Measurements from ENCODE around the gene QKI. TPM values are rescaled to one million over a fixed set of nuclear protein-coding genes. Genes with fewer than 3 reads are reported as not detected.

Gene QKI
- total RNA-seq, 2 experiments from 2014 or later = 43.3 to 47.5 TPM

- intact Hi-C loops (cut with micrococcal nuclease) = no loop called here
These were observed 111.8 kb downstream of the QKI start for GRCh38 chr6:163526346-163526745.

GRCh38 chr6:163527291-163527690 is 112.8 kb downstream of the QKI start:
- H3K36me3 Mint-ChIP-seq (ENCODE audit: low read depth) = peaks cover 1% of the 10 kb centered on the region
- DNase-seq (no peak), ATAC-seq (no peak)
- H3K9me3 Mint-ChIP-seq = no peaks in the 10 kb centered on the region
- H3K27ac Mint-ChIP-seq = no peak overlapping the region
- H3K4me3 Mint-ChIP-seq = no peak overlapping the region
- no peak for TF ChIP-seq CTCF (IDR thresholded peaks at IDR 0.05)
- ChIA-PET POLR2A (no interaction called here), CTCF (no interaction called here)
- H3K27me3 Mint-ChIP-seq = no peaks in the 10 kb centered on the region
- intact Hi-C loops (cut with micrococcal nuclease) = no loop called here
- H3K4me1 Mint-ChIP-seq (ENCODE audit: low read depth) = peaks cover 38% of the 10 kb centered on the region

More at GRCh38 chr6:163526346-163526745, 111.8 kb downstream of the QKI start:
- ChIA-PET CTCF (no interaction called here), POLR2A (no interaction called here)
- no peaks in the 10 kb centered on the region for H3K9me3 Mint-ChIP-seq
- H3K27me3 Mint-ChIP-seq = no peaks in the 10 kb centered on the region
- H3K4me3 Mint-ChIP-seq = no peak overlapping the region
- no peak overlapping the region for H3K27ac Mint-ChIP-seq
- no peak for ATAC-seq
- TF ChIP-seq CTCF (IDR thresholded peaks at IDR 0.05) = no peak
- H3K36me3 Mint-ChIP-seq (ENCODE audit: low read depth) = peaks cover 1% of the 10 kb centered on the region
- no peak for DNase-seq
- peaks cover 38% of the 10 kb centered on the region for H3K4me1 Mint-ChIP-seq (ENCODE audit: low read depth)

GRCh38 chr6:163529605-163530004 is 115.1 kb downstream of the QKI start:
- ATAC-seq (no peak), DNase-seq (no peak)
- H3K27ac Mint-ChIP-seq = no peak overlapping the region
- H3K9me3 Mint-ChIP-seq = no peaks in the 10 kb centered on the region
- TF ChIP-seq CTCF (IDR thresholded peaks at IDR 0.05) = no peak
- H3K36me3 Mint-ChIP-seq (ENCODE audit: low read depth) = peaks cover 1% of the 10 kb centered on the region
- ChIA-PET CTCF (interaction anchor here (1.3 kb wide), 1 partner anchor 25 kb away, joined by 3 read pairs; no protein-coding TSS in a partner anchor), POLR2A (no interaction called here)
- H3K4me3 Mint-ChIP-seq = no peak overlapping the region
- intact Hi-C loops (cut with micrococcal nuclease) = no loop called here
- H3K4me1 Mint-ChIP-seq (ENCODE audit: low read depth) = peaks cover 41% of the 10 kb centered on the region
- no peaks in the 10 kb centered on the region for H3K27me3 Mint-ChIP-seq

GRCh38 chr6:163530406-163530805 is 115.9 kb downstream of the QKI start:
- Mint-ChIP-seq H3K27ac (no peak overlapping the region), H3K36me3 (ENCODE audit: low read depth) (no peaks in the 10 kb centered on the region), H3K9me3 (no peaks in the 10 kb centered on the region), H3K4me1 (ENCODE audit: low read depth) (peaks cover 41% of the 10 kb centered on the region), H3K4me3 (no peak overlapping the region), H3K27me3 (no peaks in the 10 kb centered on the region)
- DNase-seq = no peak
- intact Hi-C loops (cut with micrococcal nuclease) = no loop called here
- ChIA-PET POLR2A (no interaction called here), CTCF (interaction anchor here (1.3 kb wide), 1 partner anchor 24 kb away, joined by 3 read pairs; no protein-coding TSS in a partner anchor)
- ATAC-seq = no peak
- no peak for TF ChIP-seq CTCF (IDR thresholded peaks at IDR 0.05)

GRCh38 chr6:163531122-163531521 is 116.6 kb downstream of the QKI start:
- no peak for ATAC-seq
- Mint-ChIP-seq H3K4me3 (no peak overlapping the region), H3K27me3 (no peaks in the 10 kb centered on the region), H3K4me1 (ENCODE audit: low read depth) (peaks cover 36% of the 10 kb centered on the region), H3K9me3 (no peaks in the 10 kb centered on the region), H3K27ac (no peak overlapping the region), H3K36me3 (ENCODE audit: low read depth) (no peaks in the 10 kb centered on the region)
- intact Hi-C loops (cut with micrococcal nuclease) = no loop called here
- TF ChIP-seq CTCF (IDR thresholded peaks at IDR 0.05) = no peak
- ChIA-PET CTCF (no interaction called here), POLR2A (no interaction called here)
- DNase-seq = no peak

Data from activated CD8-positive, alpha-beta T cell treated with anti-CD3 and anti-CD28 coated beads for 36 hours (primary cell).